ENCODE measurements around the gene OPHN1. TPM values are rescaled to one million over a fixed set of nuclear protein-coding genes. Genes with fewer than 3 reads are reported as not detected.
"Not testable (repeated sequence)": the region's sequence is repeated elsewhere in the genome, so short reads cannot be mapped to it uniquely, and the experiment has no call there.

The OPHN1 gene
- total and polyA plus RNA-seq, 10 of the 15 experiments (the other 5 are each of a cell fraction or from before 2014, with no cell fraction given) = under 0.01 to 0.03 (median 0.03) TPM; not detected in 6

GRCh38 chrX:68332201-68332731, 101.0 kb downstream of the OPHN1 start:
- SMC1A ChIA-PET (ENCODE audit: uncharacterized antibody, unreplicated experiment) = no interaction called here
- WGBS (ENCODE audit: insufficient coverage, insufficient replicate concordance, low lambda C conversion rate, missing lambda C conversion rate) = 16% methylated on average over 4 of the region's 4 CpGs
- RAD21 ChIA-PET (ENCODE audit: unreplicated experiment) = no interaction called here
- DNase-seq (ENCODE audit: low read depth, low spot score) (no peak), FAIRE-seq (no peak), ATAC-seq (no peak)
- BruUV-seq (replicated peaks) = no TSS peak
- Histone ChIP-seq H3K36me3 (ENCODE audit: control insufficient read depth in 2 of 2, insufficient read depth in 2 of 2, low read length in 1 of 2) (no peaks in the 10 kb centered on the region), H3K4me3 (no peak overlapping the region), H3K27me3 (replicated peaks in 1 of 2; ENCODE audit: control insufficient read depth in 2 of 2, insufficient read depth in 2 of 2, low read length in 1 of 2) (no peaks in the 10 kb centered on the region), H3K27ac (ENCODE audit: control insufficient read depth, insufficient read depth) (no peak overlapping the region), H3K4me1 (ENCODE audit: control insufficient read depth, insufficient read depth, low read length) (no peaks in the 10 kb centered on the region), H3K9ac (ENCODE audit: control insufficient read depth, insufficient read depth, low read length) (no peak overlapping the region), H3K79me2 (ENCODE audit: control insufficient read depth, insufficient read depth, low read length) (no peaks in the 10 kb centered on the region), H4K20me1 (ENCODE audit: control insufficient read depth, insufficient read depth) (no peaks in the 10 kb centered on the region), H3K9me3 (replicated peaks; ENCODE audit: control insufficient read depth, insufficient read depth, low read length) (no peaks in the 10 kb centered on the region), H2AFZ (ENCODE audit: control insufficient read depth, low read depth, low read length) (no peak overlapping the region), H3K4me2 (ENCODE audit: control insufficient read depth, insufficient read depth) (no peak overlapping the region)
- TF ChIP-seq IRF5 (IDR thresholded peaks at IDR 0.05; ENCODE audit: borderline replicate concordance) (no peak), JUNB (IDR thresholded peaks at IDR 0.05) (no peak), NFXL1 (IDR thresholded peaks at IDR 0.05; ENCODE audit: borderline replicate concordance) (no peak), ELK1 (IDR thresholded peaks at IDR 0.05; ENCODE audit: low read depth, low read length) (no peak), CREB1 (IDR thresholded peaks at IDR 0.05; ENCODE audit: low read depth) (no peak), KDM1A (IDR thresholded peaks at IDR 0.05; ENCODE audit: borderline replicate concordance) (no peak)
- CTCF ChIA-PET = no interaction called here
- intact Hi-C loops (cut with micrococcal nuclease; ENCODE audit: unreplicated experiment) = no loop called here
- in situ Hi-C loops (cut with MboI) = no loop called here
- POLR2A ChIA-PET = no interaction called here

GRCh38 chrX:68326841-68327240, 106.5 kb downstream of the OPHN1 start:
- SMC1A ChIA-PET (ENCODE audit: uncharacterized antibody, unreplicated experiment); CTCF ChIA-PET; H2AFZ ChIP-seq (ENCODE audit: control insufficient read depth, low read depth, low read length); H3K79me2 ChIP-seq (ENCODE audit: control insufficient read depth, insufficient read depth, low read length); H3K9me3 ChIP-seq (replicated peaks; ENCODE audit: control insufficient read depth, insufficient read depth, low read length); DNase-seq (ENCODE audit: low read depth, low spot score); H3K27ac ChIP-seq (ENCODE audit: control insufficient read depth, insufficient read depth); ATAC-seq; H4K20me1 ChIP-seq (ENCODE audit: control insufficient read depth, insufficient read depth); H3K9ac ChIP-seq (ENCODE audit: control insufficient read depth, insufficient read depth, low read length); H3K4me2 ChIP-seq (ENCODE audit: control insufficient read depth, insufficient read depth); POLR2A ChIA-PET; in situ Hi-C loops (cut with MboI); intact Hi-C loops (cut with micrococcal nuclease; ENCODE audit: unreplicated experiment); BruUV-seq (replicated peaks); H3K36me3 ChIP-seq (ENCODE audit: control insufficient read depth in 2 of 2, insufficient read depth in 2 of 2, low read length in 1 of 2); H3K4me1 ChIP-seq (ENCODE audit: control insufficient read depth, insufficient read depth, low read length); H3K27me3 ChIP-seq (replicated peaks in 1 of 2; ENCODE audit: control insufficient read depth in 2 of 2, insufficient read depth in 2 of 2, low read length in 1 of 2); FAIRE-seq; RAD21 ChIA-PET (ENCODE audit: unreplicated experiment); H3K4me3 ChIP-seq: not testable (repeated sequence)
- 88% methylated on average over 9 of the region's 30 CpGs for WGBS (ENCODE audit: insufficient coverage, insufficient replicate concordance, low lambda C conversion rate, missing lambda C conversion rate)
